Muscle of arm (tissue), 14 donors: ENCODE measurements around the gene TBC1D17. TPM values are rescaled to one million over a fixed set of nuclear protein-coding genes. Genes with fewer than 3 reads are reported as not detected.

Source experiments
- DNase-seq: peaks from one replicate; pipeline ENCODE4 v3.0.0-alpha.2; 2013
- long read RNA-seq, 11 donors: transcript quantifications; one replicate each; lab custom pipeline, GENCODE V29; 2026
- polyA plus RNA-seq, 12 donors: library from polyadenylated mRNA; unstranded; fragments of 120-200 nt; gene quantifications; one replicate each; pipeline ENCODE4 v1.2.1, GENCODE V29; 2013; ENCODE audit not compliant: insufficient read length in 12 of 12

The TBC1D17 gene
- polyA plus RNA-seq: 10 to 100 TPM in 11 of 12 donors, not detected in 1; 25.8 to 44.9 (median 32.5) TPM
- long read RNA-seq, donor 1, partial matches to known transcripts: 0 of 2 reads
- long read RNA-seq, donor 1, other reads (novel, unspliced or antisense): 0 of 2 reads
- long read RNA-seq, donor 2, partial matches to known transcripts: 0 of 3 reads
- long read RNA-seq, donor 2, other reads (novel, unspliced or antisense): 0 of 3 reads
- long read RNA-seq, donor 3, partial matches to known transcripts: 0 of 1 reads
- long read RNA-seq, donor 3, other reads (novel, unspliced or antisense): 0 of 1 reads
- long read RNA-seq, donor 4, partial matches to known transcripts: 0 of 2 reads
- long read RNA-seq, donor 4, other reads (novel, unspliced or antisense): 0 of 2 reads
- long read RNA-seq, donor 5, transcript TBC1D17-201 (17 exons, 2,366 nt): major isoform, 9 of 9 reads
- long read RNA-seq, donor 5, partial matches to known transcripts: 0 of 9 reads
- long read RNA-seq, donor 5, other reads (novel, unspliced or antisense): 0 of 9 reads
- long read RNA-seq, donor 6, partial matches to known transcripts: 0 of 1 reads
- long read RNA-seq, donor 6, other reads (novel, unspliced or antisense): 0 of 1 reads
- long read RNA-seq, donor 7, partial matches to known transcripts: 0 of 1 reads
- long read RNA-seq, donor 7, other reads (novel, unspliced or antisense): 0 of 1 reads
- long read RNA-seq, donor 8, transcript TBC1D17-201 (17 exons, 2,366 nt): major isoform, 5 of 5 reads
- long read RNA-seq, donor 8, partial matches to known transcripts: 0 of 5 reads
- long read RNA-seq, donor 8, other reads (novel, unspliced or antisense): 0 of 5 reads
- long read RNA-seq, donor 9, partial matches to known transcripts: 0 of 1 reads
- long read RNA-seq, donor 9, other reads (novel, unspliced or antisense): 0 of 1 reads
- long read RNA-seq, donor 10, partial matches to known transcripts: 0 of 4 reads
- long read RNA-seq, donor 10, other reads (novel, unspliced or antisense): 0 of 4 reads
- long read RNA-seq, donor 11, partial matches to known transcripts: 0 of 3 reads
- long read RNA-seq, donor 11, other reads (novel, unspliced or antisense): 0 of 3 reads

GRCh38 chr19:49877020-49877878 is at the start of gene TBC1D17, which contains the start of gene AKT1S1:
Gene TBC1D17 (plus strand): TSS chr19:49877702. CDS start chr19:49877724, 22 bp downstream.
Gene AKT1S1 (minus strand): TSS chr19:49877355. CDS start chr19:49873295, 4,060 bp downstream.
- DNase-seq: peak; percentile 100

GRCh38 chr19:49829200-49829599 is 48.3 kb upstream of the TBC1D17 start:
- no peak for DNase-seq

GRCh38 chr19:49829721-49830120 is 47.8 kb upstream of the TBC1D17 start:
- DNase-seq: no peak

GRCh38 chr19:49830766-49831165 is 46.7 kb upstream of the TBC1D17 start:
- no peak for DNase-seq

GRCh38 chr19:49831592-49831991 is 45.9 kb upstream of the TBC1D17 start:
- no peak for DNase-seq

- no peak for DNase-seq
These were observed 44.9 kb upstream of the TBC1D17 start for GRCh38 chr19:49832556-49832955.

GRCh38 chr19:49833599-49833998 is 43.9 kb upstream of the TBC1D17 start:
- DNase-seq: no peak

GRCh38 chr19:49835562-49835961 is 41.9 kb upstream of the TBC1D17 start:
- DNase-seq: no peak

GRCh38 chr19:49836176-49837008 is 41.1 kb upstream of the TBC1D17 start:
- no peak for DNase-seq

GRCh38 chr19:49837009-49837310 is 40.5 kb upstream of the TBC1D17 start:
- no peak for DNase-seq

- no peak for DNase-seq
These were observed 40.1 kb upstream of the TBC1D17 start for GRCh38 chr19:49837425-49837824.

- no peak for DNase-seq
These were observed 38.5 kb upstream of the TBC1D17 start for GRCh38 chr19:49838885-49839588.

- no peak for DNase-seq
These were observed 37.8 kb upstream of the TBC1D17 start for GRCh38 chr19:49839713-49840112.

- no peak for DNase-seq
These were observed 37.2 kb upstream of the TBC1D17 start for GRCh38 chr19:49840321-49840720.

- no peak for DNase-seq
These were observed 36.7 kb upstream of the TBC1D17 start for GRCh38 chr19:49840736-49841249.

- no peak for DNase-seq
These were observed 34.2 kb upstream of the TBC1D17 start for GRCh38 chr19:49843265-49843664.

- no peak for DNase-seq
These were observed 33.1 kb upstream of the TBC1D17 start for GRCh38 chr19:49844138-49845095.

GRCh38 chr19:49845414-49845813 is 32.1 kb upstream of the TBC1D17 start:
- no peak for DNase-seq
